Stomach smooth muscle (tissue), 2 donors: ENCODE measurements around the gene AP3D1.

Experiments used
- H3K27ac ChIP-seq: one replicate; pipeline ENCODE4 v1.7.0; 2013; ENCODE audit warnings: mild to moderate bottlenecking, low read length, inconsistent platforms
- H3K27me3 ChIP-seq, 2 donors: one replicate each; pipeline ENCODE4 v1.7.0; 2013; ENCODE audit warnings: low read length in 2 of 2; ENCODE audit not compliant: insufficient read depth in 2 of 2, control insufficient read depth in 1 of 2
- H3K36me3 ChIP-seq, 2 donors: one replicate each; pipeline ENCODE4 v1.7.0; 2013; ENCODE audit warnings: low read length in 2 of 2; ENCODE audit not compliant: control insufficient read depth in 2 of 2, insufficient read depth in 2 of 2
- H3K4me1 ChIP-seq: one replicate; pipeline ENCODE4 v1.7.0; 2013; ENCODE audit warnings: low read length; ENCODE audit not compliant: control insufficient read depth, insufficient read depth
- H3K4me3 ChIP-seq, 2 donors: one replicate each; pipeline ENCODE4 v1.7.0; 2013; ENCODE audit warnings: low read length in 2 of 2
- H3K9ac ChIP-seq, 2 donors: one replicate each; pipeline ENCODE4 v1.7.0; 2013; ENCODE audit warnings: low read length in 2 of 2, mild to moderate bottlenecking in 1 of 2
- H3K9me3 ChIP-seq, 2 donors: one replicate each; pipeline ENCODE4 v1.7.0; 2013; ENCODE audit warnings: low read length in 2 of 2; ENCODE audit not compliant: control insufficient read depth in 2 of 2
- donor health status: healthy.
- donor health status: Pancreatic carcinoma.

The AP3D1 gene

DNA sequence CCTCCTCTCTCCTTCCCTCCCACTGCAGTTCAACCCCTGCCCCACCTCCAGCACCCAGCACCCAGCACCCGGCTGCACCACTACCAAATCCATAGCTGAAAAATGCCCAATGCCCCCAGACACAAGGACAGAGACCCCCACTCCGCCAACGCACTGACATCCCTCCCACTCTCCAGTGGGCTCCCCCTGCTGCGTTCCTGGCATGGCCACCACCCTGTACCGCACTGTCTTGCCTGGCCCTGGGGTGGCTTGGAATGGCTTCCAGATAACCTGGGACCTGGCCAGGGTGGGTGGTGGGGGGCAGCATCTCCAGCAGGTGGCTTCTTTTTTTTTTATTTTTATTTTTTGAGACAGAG, 94.6 kb downstream of the AP3D1 start:
- no peaks in the 10 kb centered on the region for H3K36me3 ChIP-seq
- no peak overlapping the region for H3K4me3 ChIP-seq
- peak overlapping the region; percentile 53 for H3K27ac ChIP-seq
- no peak overlapping the region for H3K9ac ChIP-seq
- H3K9me3 ChIP-seq, result no peaks in the 10 kb centered on the region
- peaks cover 63% of the 10 kb centered on the region for H3K4me1 ChIP-seq
- H3K27me3 ChIP-seq, result no peaks in the 10 kb centered on the region

DNA sequence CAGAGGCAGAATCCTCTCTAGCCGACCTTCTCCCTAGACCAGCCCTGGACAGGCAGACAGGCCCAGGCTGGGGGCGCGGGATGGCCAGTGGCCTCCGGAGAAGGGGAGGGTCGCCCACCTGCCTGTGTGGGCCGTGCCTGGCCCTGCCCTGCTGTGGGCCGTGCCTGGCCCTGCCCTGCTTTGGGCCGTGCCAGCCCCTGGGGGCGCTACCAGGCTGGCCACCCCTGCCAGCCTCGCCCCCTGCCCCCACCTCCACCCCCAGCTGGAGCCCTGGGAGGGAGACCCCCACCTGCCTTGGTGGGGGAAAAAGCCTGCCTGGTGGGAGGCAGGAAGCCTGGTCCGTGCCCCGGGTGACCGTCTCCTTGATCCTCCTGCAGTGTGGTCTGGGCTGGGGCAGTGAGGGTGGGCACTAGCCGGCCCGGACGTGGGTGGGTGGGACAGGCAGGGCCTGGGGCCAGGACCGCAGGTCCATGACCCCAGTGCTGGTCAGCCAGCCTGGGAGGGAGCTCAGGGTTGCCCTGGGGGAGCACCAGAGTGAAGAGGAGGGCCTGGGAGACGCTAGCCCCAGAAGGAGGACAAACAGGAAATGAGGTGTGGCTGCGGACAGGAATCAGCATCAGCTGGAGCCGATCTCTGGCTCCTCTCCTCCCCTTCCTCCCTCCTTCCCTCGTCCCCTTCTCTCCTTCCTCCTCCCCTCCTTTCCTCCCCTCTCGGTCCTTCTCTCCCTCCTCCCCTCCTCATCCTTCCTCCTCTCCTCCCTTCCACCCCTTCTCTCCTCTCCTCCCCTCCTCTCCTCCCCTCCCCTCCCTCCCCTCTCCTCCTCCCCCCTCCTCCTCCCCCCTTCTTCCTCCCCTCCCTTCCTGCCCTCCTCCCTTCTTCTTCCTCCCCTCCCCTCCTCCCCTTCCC, 95.2 kb downstream of the AP3D1 start:
- Histone ChIP-seq H3K4me3 (peak overlapping the region; percentile 40 to 58), H3K9me3 (no peaks in the 10 kb centered on the region), H3K27ac (peak overlapping the region; percentile 89), H3K4me1 (peaks cover 66% of the 10 kb centered on the region), H3K36me3 (no peaks in the 10 kb centered on the region), H3K9ac (peak overlapping the region; percentile 66 to 77), H3K27me3 (no peaks in the 10 kb centered on the region)

DNA sequence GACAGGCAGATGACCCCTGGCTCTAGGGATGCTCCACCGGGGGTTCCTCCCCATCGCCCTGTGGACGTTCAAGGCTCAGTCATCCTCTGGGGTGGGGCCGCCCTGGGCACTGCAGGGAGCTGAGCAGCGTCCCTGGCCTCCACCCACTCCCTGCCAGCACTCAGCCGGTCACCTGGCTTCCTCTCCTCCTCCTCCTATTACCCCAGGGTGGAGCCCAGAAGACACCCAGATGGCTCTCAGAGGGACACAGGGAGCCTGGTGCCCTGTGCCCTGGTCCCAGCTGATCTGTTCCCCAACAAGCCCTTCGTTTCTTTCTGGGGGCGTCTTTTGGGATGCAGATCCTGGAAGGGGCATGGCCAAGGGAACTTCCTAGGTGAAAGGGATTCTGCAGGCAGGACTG, 96.6 kb downstream of the AP3D1 start:
- H3K9me3 ChIP-seq, result no peaks in the 10 kb centered on the region
- H3K9ac ChIP-seq, result no peak overlapping the region
- H3K36me3 ChIP-seq, result no peaks in the 10 kb centered on the region
- H3K4me1 ChIP-seq, result peaks cover 55% of the 10 kb centered on the region
- H3K4me3 ChIP-seq, result no peak overlapping the region
- no peak overlapping the region for H3K27ac ChIP-seq
- no peaks in the 10 kb centered on the region for H3K27me3 ChIP-seq

DNA sequence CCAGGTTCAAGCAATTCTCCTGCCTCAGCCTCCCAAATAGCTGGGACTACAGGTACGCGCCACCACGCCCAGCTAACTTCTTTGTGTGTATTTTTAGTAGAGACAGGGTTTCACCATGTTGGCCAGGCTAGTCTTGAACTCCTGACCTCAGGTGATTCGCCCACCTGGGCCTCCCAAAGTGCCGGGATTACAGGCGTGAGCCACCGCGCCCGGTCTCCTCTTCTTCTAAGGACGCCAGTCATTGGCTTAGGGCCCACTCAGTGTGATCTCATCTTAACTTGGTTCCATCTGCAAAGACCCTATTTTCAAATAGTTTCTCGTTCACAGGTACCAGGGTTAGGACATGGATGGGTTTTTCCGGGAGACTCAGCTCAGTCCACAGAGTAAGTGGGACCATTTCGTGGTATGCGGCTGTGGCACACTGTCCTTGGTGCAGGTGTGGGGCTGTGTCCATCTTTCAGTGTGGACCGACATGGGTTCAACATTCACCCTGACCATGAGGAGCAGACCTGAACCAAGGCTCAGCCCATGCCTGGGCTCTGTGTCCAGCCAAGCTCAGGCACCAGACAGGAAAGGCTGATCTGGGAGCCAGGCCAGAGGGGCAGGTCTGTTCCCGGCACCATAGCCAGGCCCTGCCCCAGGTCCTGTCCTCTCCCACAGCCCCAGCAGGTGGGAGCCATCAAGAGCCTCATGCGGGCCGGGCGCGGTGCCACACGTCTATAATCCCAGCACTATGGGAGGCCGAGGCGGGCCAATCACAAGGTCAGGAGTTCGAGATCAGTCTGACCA, 97.6 kb downstream of the AP3D1 start:
- Histone ChIP-seq H3K36me3 (no peaks in the 10 kb centered on the region), H3K27ac (no peak overlapping the region), H3K9me3 (no peaks in the 10 kb centered on the region), H3K4me3 (no peak overlapping the region), H3K27me3 (no peaks in the 10 kb centered on the region), H3K4me1 (peaks cover 55% of the 10 kb centered on the region), H3K9ac (no peak overlapping the region)

DNA sequence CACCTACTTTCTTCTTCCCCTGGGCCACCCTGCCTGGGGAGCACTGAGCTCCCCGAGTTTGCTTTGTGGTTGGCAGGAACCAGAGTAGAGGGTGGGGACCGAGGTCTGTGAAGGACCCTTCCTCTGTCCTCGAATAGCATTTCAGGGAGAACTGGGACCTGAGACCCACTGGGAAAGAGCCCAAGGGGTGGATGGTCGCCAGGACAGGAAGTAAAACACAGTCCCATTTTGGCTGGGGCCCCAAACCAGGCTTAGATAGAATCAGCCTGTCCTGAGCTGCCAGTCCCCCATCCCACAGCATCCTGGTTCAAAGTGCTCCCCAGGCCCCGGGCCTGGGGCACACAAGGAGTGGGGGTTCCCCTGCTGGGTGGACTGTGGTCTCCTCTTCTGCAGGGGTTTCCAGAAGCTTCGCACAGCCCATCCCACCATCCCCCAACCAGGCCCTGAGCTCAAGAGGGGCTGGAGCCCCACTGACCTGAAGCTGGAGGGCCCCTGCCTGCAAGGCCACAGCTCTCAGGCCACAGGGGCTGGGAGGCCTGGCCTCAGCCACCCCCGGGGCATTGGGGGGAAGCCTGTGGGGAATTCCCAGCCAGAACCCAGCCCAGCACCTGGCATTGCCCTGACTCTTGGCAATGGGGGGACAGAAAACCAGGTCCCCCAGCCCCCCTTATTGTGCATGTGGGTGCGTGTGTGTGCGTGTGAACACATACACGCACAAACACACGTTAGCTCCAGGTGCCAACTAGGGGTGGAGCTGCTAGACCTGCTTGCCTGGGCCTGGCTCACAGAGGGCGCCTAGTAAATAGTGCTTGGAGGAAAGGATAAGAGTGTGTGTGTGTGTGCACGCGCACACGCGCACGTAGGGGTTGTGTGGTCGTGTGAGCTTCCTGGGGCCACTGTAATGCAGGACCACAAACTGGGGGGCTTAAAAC, 99.3 kb downstream of the AP3D1 start:
- Histone ChIP-seq H3K9ac (peak overlapping the region; percentile 60 to 71), H3K4me1 (peaks cover 67% of the 10 kb centered on the region), H3K27ac (peak overlapping the region; percentile 58), H3K4me3 (peak overlapping the region; percentile 55 to 95), H3K36me3 (no peaks in the 10 kb centered on the region), H3K9me3 (no peaks in the 10 kb centered on the region), H3K27me3 (no peaks in the 10 kb centered on the region)

DNA sequence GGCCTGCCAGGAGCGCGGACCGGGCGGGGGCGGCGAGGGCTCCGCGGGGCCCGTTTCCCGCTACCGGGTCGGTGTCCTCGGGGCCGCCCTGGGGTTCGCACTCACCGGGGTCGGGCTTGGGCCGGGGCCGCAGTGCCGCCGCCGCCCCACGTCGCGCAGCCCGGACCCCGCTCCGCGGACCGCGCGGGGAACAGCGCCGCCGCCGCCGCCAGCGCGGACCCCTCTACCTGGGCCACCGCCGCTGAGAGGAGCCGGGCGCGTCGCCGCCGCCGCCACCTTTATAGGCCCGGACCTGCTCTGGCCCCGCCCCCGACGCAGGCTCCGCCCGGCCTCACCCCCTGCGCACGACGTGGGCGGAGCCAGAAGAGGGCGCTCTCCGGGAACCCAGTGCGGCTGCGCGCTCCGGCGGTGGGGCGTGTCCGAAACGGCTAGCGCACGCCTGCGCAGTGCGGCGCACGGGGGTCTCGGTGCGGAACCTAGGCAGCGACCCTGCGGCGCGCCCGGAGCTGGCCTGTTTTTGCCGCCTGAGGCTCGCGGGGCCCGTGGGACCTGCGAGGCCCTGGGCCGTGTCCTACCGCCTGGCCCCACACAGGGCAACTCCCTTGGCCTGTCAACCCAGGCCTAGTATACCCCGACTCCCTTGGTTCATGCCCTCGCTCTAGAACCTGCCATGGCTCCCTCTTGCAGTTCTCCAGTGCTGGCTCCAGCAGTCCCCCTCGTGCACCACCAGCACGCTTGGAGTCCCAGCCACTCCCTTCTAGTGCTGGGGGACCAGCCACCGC, 100.2 kb downstream of the AP3D1 start, which contains the start of gene MKNK2:
MKNK2 (minus strand) TSS at position 254 of the 782 bp plus-strand sequence. CDS start 393 bp downstream, outside the sequence.
- Histone ChIP-seq H3K27me3 (no peaks in the 10 kb centered on the region), H3K36me3 (peaks cover 0 to 7% of the 10 kb centered on the region in 2 donors), H3K9ac (peak within 1 kb of the TSS; percentile 79 to 80), H3K4me3 (peak within 1 kb of the TSS; percentile 89 to 95), H3K9me3 (no peaks in the 10 kb centered on the region), H3K27ac (peak within 1 kb of the TSS; percentile 85), H3K4me1 (peaks cover 69% of the 10 kb centered on the region)
